Vagina (tissue), 2 donors: Measurements from ENCODE around the gene FMOD. TPM values are rescaled to one million over a fixed set of nuclear protein-coding genes. Genes with fewer than 3 reads are reported as not detected.

Experiments
- DNase-seq, 2 donors: peaks; one replicate each; pipeline ENCODE4 v3.0.0-alpha.2; 2017; ENCODE audit errors: extremely low spot score in 2 of 2
- H3K27ac ChIP-seq: fragments of 200-600 bp; sonication (generic); one replicate; pipeline ENCODE4 v1.5.1; 2019
- H3K27me3 ChIP-seq: fragments of 200-600 bp; sonication (generic); one replicate; pipeline ENCODE4 v1.5.1; 2019
- H3K36me3 ChIP-seq, 2 donors: fragments of 200-600 bp; sonication (generic); one replicate each; pipeline ENCODE4 v1.5.1; 2017 to 2019
- H3K4me1 ChIP-seq: fragments of 200-600 bp; sonication (generic); one replicate; pipeline ENCODE4 v1.5.1; 2019
- H3K4me3 ChIP-seq, 2 donors: fragments of 200-600 bp; sonication (generic); 1 replicate in 1 of 2; 2 replicates in 1 of 2; pipeline ENCODE4 v1.5.1; 2016 to 2019
- H3K9me3 ChIP-seq: fragments of 200-600 bp; sonication (generic); one replicate; pipeline ENCODE4 v1.5.1; 2019
- POLR2A ChIP-seq, 2 donors: fragments of 450-650 bp; IDR thresholded peaks; one replicate each; pipeline ENCODE4 v1.6.1; 2017; ENCODE audit warnings: antibody characterized with exemption in 2 of 2, mild to moderate bottlenecking in 2 of 2, moderate library complexity in 2 of 2
- POLR2AphosphoS5 ChIP-seq, 2 donors: sonication (generic); formaldehyde crosslinking; IDR thresholded peaks; one replicate each; pipeline ENCODE4 v1.9.0; 2017; ENCODE audit warnings: antibody characterized with exemption in 2 of 2, mild to moderate bottlenecking in 2 of 2, low read depth in 1 of 2; ENCODE audit not compliant: insufficient read depth in 1 of 2
- intact Hi-C: fragments of 100-400 bp; cut with DNase I; formaldehyde crosslinking; loops from one replicate; pipeline ENCODE4 v1.15.1; 2023
- total RNA-seq: library from RNA; depleted of rRNA; stranded (reverse); fragments of >200 nt; gene quantifications from one replicate; pipeline ENCODE4 v1.2.3, GENCODE V29; 2016
- TF ChIP-seq, protein P1 (sequence below), 3 experiments: fragments of 450-650 bp in 2 of 3; fragments of 200-600 bp in 1 of 3; sonication (generic) in 1 of 3; IDR thresholded peaks; one replicate each; pipeline ENCODE4 v1.5.1; 2017 to 2019; ENCODE audit warnings: antibody characterized with exemption in 3 of 3, mild to moderate bottlenecking in 2 of 3, moderate library complexity in 2 of 3

FMOD gene
- total RNA-seq, 1 donor from 2014 or later: 80.3 TPM

DNA sequence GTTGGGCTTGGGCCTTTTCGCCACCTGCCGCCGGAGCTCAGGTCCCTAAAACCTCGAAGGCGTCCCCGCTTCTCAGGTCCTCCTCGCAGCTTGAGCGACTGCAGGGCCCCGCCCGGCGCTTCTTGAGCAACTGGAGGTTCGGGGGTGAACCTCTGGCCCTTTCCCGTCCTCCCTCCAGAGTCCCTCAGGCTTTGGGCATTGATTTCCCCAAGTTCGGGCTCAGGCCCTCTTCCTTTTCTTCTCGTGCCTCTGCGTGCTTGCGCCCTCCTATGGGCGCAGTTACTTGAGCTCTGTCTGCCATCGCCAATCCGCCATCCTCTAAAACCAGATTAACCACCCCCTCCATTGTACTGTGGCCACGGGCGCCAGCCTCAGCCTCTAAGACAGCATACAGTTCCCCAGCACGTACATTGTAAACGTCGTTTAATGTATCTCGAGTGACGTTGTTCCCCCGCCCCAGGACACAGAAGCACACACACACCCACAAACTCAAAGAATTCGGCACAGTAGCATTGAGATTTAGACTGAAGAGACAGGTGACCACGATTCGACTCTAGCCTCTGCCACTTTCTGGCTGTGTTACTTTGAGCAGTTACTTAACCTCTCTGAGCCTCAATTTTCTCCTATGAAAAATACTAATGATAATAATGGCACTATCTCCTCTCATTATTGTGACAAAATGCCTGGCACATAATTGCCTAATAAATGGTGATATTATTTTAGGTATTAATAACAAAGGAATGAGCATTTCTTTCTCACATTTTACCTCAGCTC is 23.1 kb downstream of the FMOD start:
- DNase-seq: no peak
- peak overlapping the region; percentile 89 for H3K27ac ChIP-seq
- no peaks in the 10 kb centered on the region for H3K36me3 ChIP-seq
- no peaks in the 10 kb centered on the region for H3K9me3 ChIP-seq
- intact Hi-C loops: loop anchor here (5.0 kb wide), 1 partner anchor 56 kb away; no protein-coding TSS in a partner anchor
- no peaks in the 10 kb centered on the region for H3K27me3 ChIP-seq
- TF ChIP-seq POLR2AphosphoS5 (IDR thresholded peaks at IDR 0.05; ENCODE audit: insufficient read depth in 1 of 2, low read depth in 1 of 2) (no peak), POLR2A (IDR thresholded peaks at IDR 0.05) (no peak)
- TF ChIP-seq, protein P1, sequence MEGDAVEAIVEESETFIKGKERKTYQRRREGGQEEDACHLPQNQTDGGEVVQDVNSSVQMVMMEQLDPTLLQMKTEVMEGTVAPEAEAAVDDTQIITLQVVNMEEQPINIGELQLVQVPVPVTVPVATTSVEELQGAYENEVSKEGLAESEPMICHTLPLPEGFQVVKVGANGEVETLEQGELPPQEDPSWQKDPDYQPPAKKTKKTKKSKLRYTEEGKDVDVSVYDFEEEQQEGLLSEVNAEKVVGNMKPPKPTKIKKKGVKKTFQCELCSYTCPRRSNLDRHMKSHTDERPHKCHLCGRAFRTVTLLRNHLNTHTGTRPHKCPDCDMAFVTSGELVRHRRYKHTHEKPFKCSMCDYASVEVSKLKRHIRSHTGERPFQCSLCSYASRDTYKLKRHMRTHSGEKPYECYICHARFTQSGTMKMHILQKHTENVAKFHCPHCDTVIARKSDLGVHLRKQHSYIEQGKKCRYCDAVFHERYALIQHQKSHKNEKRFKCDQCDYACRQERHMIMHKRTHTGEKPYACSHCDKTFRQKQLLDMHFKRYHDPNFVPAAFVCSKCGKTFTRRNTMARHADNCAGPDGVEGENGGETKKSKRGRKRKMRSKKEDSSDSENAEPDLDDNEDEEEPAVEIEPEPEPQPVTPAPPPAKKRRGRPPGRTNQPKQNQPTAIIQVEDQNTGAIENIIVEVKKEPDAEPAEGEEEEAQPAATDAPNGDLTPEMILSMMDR (IDR thresholded peaks at IDR 0.05): peak in 2 of 3 experiments; percentile 41 to 43
- peak overlapping the region; percentile 45 to 62 for H3K4me3 ChIP-seq
- peaks cover 50% of the 10 kb centered on the region for H3K4me1 ChIP-seq

DNA sequence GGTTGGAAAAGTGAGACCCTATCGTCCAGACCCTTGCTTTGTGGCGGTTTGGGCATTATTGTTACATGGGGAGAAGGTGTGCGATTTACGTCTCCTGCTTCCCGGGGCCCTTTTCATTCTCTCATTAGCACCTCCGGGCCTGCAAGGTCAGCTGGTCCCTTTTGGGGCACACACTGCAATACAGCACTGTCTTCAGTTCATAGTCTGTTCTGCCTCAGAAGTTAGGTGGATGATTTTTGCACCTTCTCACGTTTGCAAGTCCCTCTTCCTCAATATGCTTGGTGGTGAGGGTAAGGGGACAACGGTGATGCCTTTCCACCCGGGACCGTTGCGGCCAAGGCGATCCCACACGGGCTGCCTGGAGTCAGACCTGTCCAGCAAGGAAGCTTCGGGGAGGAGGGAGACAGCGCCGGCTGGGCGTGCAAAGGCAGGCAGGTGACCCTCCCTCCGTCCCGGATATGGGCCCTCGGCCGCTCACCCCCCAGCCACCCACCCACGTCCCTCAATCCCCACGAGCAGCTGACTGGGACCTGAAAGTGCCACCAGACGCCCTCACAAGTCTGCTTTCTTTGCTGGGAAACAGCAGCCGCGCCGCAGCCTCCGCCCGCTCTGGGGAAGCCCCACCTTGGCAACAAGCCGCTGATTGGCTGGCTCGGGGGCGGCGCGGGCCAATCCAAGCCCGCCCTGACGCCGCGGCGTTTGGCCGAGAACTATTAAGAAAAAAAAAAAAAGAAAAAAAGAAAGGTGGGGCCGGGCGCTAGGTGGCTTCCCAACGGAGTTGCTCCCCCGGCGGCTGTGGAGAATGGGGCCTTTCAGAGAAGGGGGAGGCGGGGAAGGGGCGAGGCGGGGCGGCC is 23.9 kb downstream of the FMOD start:
- no peak for DNase-seq
- Histone ChIP-seq H3K4me1 (peaks cover 58% of the 10 kb centered on the region), H3K27me3 (no peaks in the 10 kb centered on the region), H3K4me3 (peak overlapping the region; percentile 45 to 62), H3K36me3 (no peaks in the 10 kb centered on the region), H3K27ac (peak overlapping the region; percentile 89), H3K9me3 (no peaks in the 10 kb centered on the region)
- TF ChIP-seq POLR2A (IDR thresholded peaks at IDR 0.05): peak in 1 of 2 donors; percentile 53
- TF ChIP-seq POLR2AphosphoS5 (IDR thresholded peaks at IDR 0.05; ENCODE audit: insufficient read depth in 1 of 2, low read depth in 1 of 2): peak; percentile 59 to 84
- TF ChIP-seq, protein P1 (IDR thresholded peaks at IDR 0.05): no peak
- intact Hi-C loops: loop anchor here (5.0 kb wide), 1 partner anchor 55 kb away; no protein-coding TSS in a partner anchor

DNA sequence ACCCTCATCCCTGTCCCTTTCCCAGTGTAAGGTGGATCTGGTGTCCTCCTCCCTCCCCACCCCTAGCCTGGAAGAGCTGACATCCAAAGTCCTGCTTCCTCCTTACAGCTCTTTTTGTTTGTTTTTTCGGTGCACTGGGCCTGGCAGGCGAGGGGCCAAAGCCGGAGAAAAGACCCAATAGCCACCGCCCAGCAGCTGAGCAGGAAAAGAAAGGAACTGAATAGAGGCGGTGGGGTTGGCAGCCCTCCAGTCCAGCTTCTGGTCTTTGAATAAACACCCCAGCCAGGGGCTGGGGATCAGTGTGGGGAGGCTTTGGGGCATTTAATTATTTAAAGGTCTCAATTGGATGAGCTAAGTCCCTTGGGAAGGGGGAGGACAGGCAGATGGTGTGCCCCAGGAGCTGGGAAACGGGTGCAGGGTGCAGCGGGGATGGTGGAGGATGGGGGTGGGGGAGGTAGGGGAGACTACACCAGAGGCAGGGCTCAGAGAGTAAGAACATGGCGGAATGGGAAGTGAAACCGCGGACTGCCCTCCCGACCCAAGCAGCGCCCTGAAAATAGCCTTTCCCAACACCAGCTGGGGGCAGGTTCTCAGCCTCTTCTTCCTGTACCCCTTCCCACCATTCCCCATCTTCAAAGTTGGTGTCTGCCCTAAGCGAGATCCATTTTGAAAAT is 25.4 kb downstream of the FMOD start:
- Histone ChIP-seq H3K27ac (peak overlapping the region; percentile 69), H3K4me1 (peaks cover 73% of the 10 kb centered on the region), H3K36me3 (no peaks in the 10 kb centered on the region), H3K4me3 (no peak overlapping the region), H3K9me3 (no peaks in the 10 kb centered on the region), H3K27me3 (no peaks in the 10 kb centered on the region)
- intact Hi-C loops: loop anchor here (5.0 kb wide), 1 partner anchor 53 kb away; no protein-coding TSS in a partner anchor
- no peak for DNase-seq
- no peak for TF ChIP-seq POLR2AphosphoS5 (IDR thresholded peaks at IDR 0.05; ENCODE audit: insufficient read depth in 1 of 2, low read depth in 1 of 2)
- TF ChIP-seq, protein P1 (IDR thresholded peaks at IDR 0.05): no peak
- no peak for TF ChIP-seq POLR2A (IDR thresholded peaks at IDR 0.05)

DNA sequence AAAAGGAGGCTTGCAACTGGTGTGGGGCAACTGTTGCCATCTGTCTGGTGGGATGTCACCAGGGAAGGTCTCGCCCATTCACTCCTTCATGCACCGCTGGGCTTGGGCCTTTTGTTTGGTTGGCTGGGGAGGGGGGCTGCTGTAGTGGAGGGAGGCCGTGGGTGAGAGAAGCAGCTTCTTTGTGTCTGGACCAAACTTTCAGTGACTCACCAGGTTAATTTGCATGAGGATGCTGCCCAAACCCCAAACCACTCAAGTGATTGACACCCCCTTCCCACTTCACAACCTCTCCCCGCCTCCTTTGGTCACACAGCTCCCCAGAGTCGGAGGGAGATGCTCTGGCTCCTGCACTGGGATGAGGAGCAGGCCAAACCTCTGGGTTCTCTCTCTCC is 25.9 kb downstream of the FMOD start:
- peaks cover 75% of the 10 kb centered on the region for H3K4me1 ChIP-seq
- H3K9me3 ChIP-seq: no peaks in the 10 kb centered on the region
- no peaks in the 10 kb centered on the region for H3K27me3 ChIP-seq
- H3K4me3 ChIP-seq: no peak overlapping the region
- peak overlapping the region; percentile 69 for H3K27ac ChIP-seq
- TF ChIP-seq, protein P1 (IDR thresholded peaks at IDR 0.05): no peak
- TF ChIP-seq POLR2A (IDR thresholded peaks at IDR 0.05) (no peak), POLR2AphosphoS5 (IDR thresholded peaks at IDR 0.05; ENCODE audit: insufficient read depth in 1 of 2, low read depth in 1 of 2) (no peak)
- H3K36me3 ChIP-seq: no peaks in the 10 kb centered on the region
- intact Hi-C loops: loop anchor here (5.0 kb wide), 1 partner anchor 53 kb away; no protein-coding TSS in a partner anchor
- no peak for DNase-seq
